ENCODE data around the gene RGS9.

The RGS9 gene

DNA sequence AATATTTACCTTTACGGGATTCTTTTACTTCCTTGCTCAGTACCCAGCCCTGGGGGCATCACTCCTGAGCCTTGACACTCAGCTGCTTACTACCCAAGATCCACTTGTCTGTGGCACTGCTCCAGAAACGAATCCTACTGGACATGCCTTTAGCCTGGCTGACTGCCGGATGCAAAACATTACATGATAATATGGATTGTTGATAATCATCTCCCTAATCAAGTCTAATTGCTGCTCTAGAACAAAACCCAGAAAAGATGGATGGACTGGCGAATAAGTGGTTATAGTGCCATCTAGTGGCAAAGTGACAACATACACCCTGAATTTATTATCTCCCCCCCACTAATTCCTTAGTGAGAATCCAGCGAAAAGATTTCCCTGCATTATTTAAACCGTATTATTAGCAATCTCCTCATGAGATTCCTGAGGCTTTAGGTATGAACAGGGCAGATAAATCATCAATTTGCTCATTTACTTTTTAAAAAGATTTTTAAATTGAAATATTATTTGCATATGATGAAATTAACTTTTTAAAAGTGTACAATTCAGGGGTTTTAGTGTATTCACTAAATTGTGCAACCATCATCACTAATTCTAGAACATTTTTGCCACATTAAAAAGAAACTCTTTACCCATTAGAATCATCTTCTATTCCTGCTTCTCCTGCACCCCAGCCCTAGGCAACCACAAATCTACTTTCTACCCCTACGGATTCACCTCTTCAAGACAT is 61.6 kb downstream of the RGS9 start:
- no peak overlapping the region for H3K4me3 ChIP-seq (replicated peaks; ENCODE audit: insufficient read depth, low read length)
- H3K27me3 ChIP-seq (ENCODE audit: insufficient read depth, poor library complexity, severe bottlenecking), result no peaks in the 10 kb centered on the region
- TF ChIP-seq, protein P1, sequence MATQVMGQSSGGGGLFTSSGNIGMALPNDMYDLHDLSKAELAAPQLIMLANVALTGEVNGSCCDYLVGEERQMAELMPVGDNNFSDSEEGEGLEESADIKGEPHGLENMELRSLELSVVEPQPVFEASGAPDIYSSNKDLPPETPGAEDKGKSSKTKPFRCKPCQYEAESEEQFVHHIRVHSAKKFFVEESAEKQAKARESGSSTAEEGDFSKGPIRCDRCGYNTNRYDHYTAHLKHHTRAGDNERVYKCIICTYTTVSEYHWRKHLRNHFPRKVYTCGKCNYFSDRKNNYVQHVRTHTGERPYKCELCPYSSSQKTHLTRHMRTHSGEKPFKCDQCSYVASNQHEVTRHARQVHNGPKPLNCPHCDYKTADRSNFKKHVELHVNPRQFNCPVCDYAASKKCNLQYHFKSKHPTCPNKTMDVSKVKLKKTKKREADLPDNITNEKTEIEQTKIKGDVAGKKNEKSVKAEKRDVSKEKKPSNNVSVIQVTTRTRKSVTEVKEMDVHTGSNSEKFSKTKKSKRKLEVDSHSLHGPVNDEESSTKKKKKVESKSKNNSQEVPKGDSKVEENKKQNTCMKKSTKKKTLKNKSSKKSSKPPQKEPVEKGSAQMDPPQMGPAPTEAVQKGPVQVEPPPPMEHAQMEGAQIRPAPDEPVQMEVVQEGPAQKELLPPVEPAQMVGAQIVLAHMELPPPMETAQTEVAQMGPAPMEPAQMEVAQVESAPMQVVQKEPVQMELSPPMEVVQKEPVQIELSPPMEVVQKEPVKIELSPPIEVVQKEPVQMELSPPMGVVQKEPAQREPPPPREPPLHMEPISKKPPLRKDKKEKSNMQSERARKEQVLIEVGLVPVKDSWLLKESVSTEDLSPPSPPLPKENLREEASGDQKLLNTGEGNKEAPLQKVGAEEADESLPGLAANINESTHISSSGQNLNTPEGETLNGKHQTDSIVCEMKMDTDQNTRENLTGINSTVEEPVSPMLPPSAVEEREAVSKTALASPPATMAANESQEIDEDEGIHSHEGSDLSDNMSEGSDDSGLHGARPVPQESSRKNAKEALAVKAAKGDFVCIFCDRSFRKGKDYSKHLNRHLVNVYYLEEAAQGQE (IDR thresholded peaks at IDR 0.05; ENCODE audit: insufficient replicate concordance, low read depth), result no peak
- TF ChIP-seq GABPA (IDR thresholded peaks at IDR 0.05; ENCODE audit: low read depth), result no peak
- no peak for TF ChIP-seq SPI1 (IDR thresholded peaks at IDR 0.05; ENCODE audit: borderline replicate concordance, low read depth)
- no peak for TF ChIP-seq POLR2AphosphoS5 (IDR thresholded peaks at IDR 0.05; ENCODE audit: low read depth)
- TF ChIP-seq, protein P2, sequence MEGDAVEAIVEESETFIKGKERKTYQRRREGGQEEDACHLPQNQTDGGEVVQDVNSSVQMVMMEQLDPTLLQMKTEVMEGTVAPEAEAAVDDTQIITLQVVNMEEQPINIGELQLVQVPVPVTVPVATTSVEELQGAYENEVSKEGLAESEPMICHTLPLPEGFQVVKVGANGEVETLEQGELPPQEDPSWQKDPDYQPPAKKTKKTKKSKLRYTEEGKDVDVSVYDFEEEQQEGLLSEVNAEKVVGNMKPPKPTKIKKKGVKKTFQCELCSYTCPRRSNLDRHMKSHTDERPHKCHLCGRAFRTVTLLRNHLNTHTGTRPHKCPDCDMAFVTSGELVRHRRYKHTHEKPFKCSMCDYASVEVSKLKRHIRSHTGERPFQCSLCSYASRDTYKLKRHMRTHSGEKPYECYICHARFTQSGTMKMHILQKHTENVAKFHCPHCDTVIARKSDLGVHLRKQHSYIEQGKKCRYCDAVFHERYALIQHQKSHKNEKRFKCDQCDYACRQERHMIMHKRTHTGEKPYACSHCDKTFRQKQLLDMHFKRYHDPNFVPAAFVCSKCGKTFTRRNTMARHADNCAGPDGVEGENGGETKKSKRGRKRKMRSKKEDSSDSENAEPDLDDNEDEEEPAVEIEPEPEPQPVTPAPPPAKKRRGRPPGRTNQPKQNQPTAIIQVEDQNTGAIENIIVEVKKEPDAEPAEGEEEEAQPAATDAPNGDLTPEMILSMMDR (IDR thresholded peaks at IDR 0.05; ENCODE audit: insufficient read depth, low read length), result peak; percentile 49
- no peak overlapping the region for H3K27ac ChIP-seq (replicated peaks)
- peak; percentile 29 to 32 for DNase-seq (ENCODE audit: low read depth in 1 of 2, low spot score in 1 of 2)

GRCh38 chr17:65201331-65201730 is 64.2 kb downstream of the RGS9 start:
- no peak overlapping the region for H3K4me3 ChIP-seq (replicated peaks; ENCODE audit: insufficient read depth, low read length)
- H3K27ac ChIP-seq (replicated peaks), result no peak overlapping the region
- DNase-seq (ENCODE audit: low read depth in 1 of 2, low spot score in 1 of 2), result no peak
- TF ChIP-seq, protein P2 (IDR thresholded peaks at IDR 0.05; ENCODE audit: insufficient read depth, low read length), result no peak
- TF ChIP-seq, protein P1 (IDR thresholded peaks at IDR 0.05; ENCODE audit: insufficient replicate concordance, low read depth), result no peak
- no peak for TF ChIP-seq POLR2AphosphoS5 (IDR thresholded peaks at IDR 0.05; ENCODE audit: low read depth)
- TF ChIP-seq SPI1 (IDR thresholded peaks at IDR 0.05; ENCODE audit: borderline replicate concordance, low read depth), result no peak
- TF ChIP-seq GABPA (IDR thresholded peaks at IDR 0.05; ENCODE audit: low read depth), result no peak
- no peaks in the 10 kb centered on the region for H3K27me3 ChIP-seq (ENCODE audit: insufficient read depth, poor library complexity, severe bottlenecking)

DNA sequence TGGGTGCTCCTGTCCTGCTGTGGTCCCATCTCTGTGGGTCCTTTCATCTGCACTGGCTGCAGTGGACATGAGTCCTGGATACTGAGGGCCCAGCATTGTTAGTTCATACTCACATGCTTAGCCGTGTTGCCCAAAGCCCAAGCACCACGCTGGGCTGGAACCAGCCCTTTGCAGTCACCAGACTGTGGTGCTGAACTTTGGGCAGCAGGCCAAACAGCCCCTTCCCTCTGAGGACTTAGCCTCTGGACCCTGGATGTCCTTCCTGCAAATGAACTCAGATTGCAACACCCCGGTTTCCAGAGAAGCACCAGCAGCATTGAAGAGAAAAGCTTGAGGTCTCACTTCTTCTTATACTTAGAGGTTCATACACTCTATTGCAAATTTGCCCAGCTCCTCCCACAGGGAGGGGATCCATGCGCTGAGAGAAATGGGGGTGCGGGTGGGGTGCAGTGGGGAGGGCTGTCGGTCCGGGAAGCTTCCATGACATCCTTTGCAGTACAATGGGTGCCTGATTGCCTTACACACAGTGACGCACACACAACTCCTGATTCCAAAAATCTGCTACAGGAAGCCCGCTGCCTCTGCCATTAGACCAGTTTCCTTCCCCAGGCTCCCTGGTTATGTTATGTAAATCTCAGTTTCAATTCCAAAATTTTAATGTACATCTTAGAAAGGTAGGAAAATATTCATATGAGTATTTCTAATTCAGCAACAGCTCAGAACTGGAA is 65.8 kb downstream of the RGS9 start:
- H3K27ac ChIP-seq (replicated peaks), result no peak overlapping the region
- no peak overlapping the region for H3K4me3 ChIP-seq (replicated peaks; ENCODE audit: insufficient read depth, low read length)
- no peak for DNase-seq (ENCODE audit: low read depth in 1 of 2, low spot score in 1 of 2)
- H3K27me3 ChIP-seq (ENCODE audit: insufficient read depth, poor library complexity, severe bottlenecking), result no peaks in the 10 kb centered on the region
- no peak for TF ChIP-seq GABPA (IDR thresholded peaks at IDR 0.05; ENCODE audit: low read depth)
- TF ChIP-seq, protein P2 (IDR thresholded peaks at IDR 0.05; ENCODE audit: insufficient read depth, low read length), result no peak
- TF ChIP-seq SPI1 (IDR thresholded peaks at IDR 0.05; ENCODE audit: borderline replicate concordance, low read depth), result no peak
- TF ChIP-seq, protein P1 (IDR thresholded peaks at IDR 0.05; ENCODE audit: insufficient replicate concordance, low read depth), result no peak
- no peak for TF ChIP-seq POLR2AphosphoS5 (IDR thresholded peaks at IDR 0.05; ENCODE audit: low read depth)

All from HL-60 (cell line).